D721Med (cell line): ENCODE data around the gene DBN1.

Source experiments
- DNase-seq: peaks from one replicate; pipeline ENCODE4 v3.0.0; 2011; ENCODE audit warnings: low spot score; ENCODE audit not compliant: insufficient read length
- FAIRE-seq: peaks from 2 replicates; lab custom pipeline; 2011; peaks lifted over from hg19 to GRCh38; lab: Jason Lieb, UNC
- CTCF ChIP-seq: IDR thresholded peaks from 2 replicates; pipeline ENCODE4 v1.5.1; 2012; ENCODE audit warnings: mild to moderate bottlenecking, control low read depth; ENCODE audit not compliant: insufficient read depth; ENCODE audit errors: missing control alignments

Gene DBN1

GRCh38 chr5:177498013-177498787 lies 24.8 kb upstream of the DBN1 start:
- no peak for DNase-seq
- FAIRE-seq = no peak
- no peak for TF ChIP-seq CTCF

GRCh38 chr5:177497292-177498012 lies 24.0 kb upstream of the DBN1 start, which contains the start of gene PDLIM7:
Gene PDLIM7 (minus strand): TSS chr5:177497604. CDS start chr5:177496512, 1,092 bp downstream.
- no peak for TF ChIP-seq CTCF
- no peak for FAIRE-seq

GRCh38 chr5:177496727-177497291 lies 23.4 kb upstream of the DBN1 start:
- peak; percentile 68 for DNase-seq
- TF ChIP-seq CTCF = no peak
- FAIRE-seq = no peak

More at GRCh38 chr5:177497292-177498012, 24.0 kb upstream of the DBN1 start, which contains the start of gene PDLIM7:
- peak; percentile 100 for DNase-seq

- FAIRE-seq (no peak), DNase-seq (no peak)
- TF ChIP-seq CTCF = no peak
Measured at GRCh38 chr5:177496070-177496726, 22.8 kb upstream of the DBN1 start.

GRCh38 chr5:177495243-177496060 lies 22.0 kb upstream of the DBN1 start:
- FAIRE-seq (no peak), DNase-seq (no peak)
- no peak for TF ChIP-seq CTCF
